Lower leg skin (tissue), 3 donors: ENCODE data around the gene KCNG4.

ENCODE experiments used
- POLR2A ChIP-seq, 2 donors: fragments of 450-650 bp; IDR thresholded peaks; one replicate each; pipeline ENCODE4 v1.6.1; 2016 to 2017; ENCODE audit warnings: antibody characterized with exemption in 2 of 2, mild to moderate bottlenecking in 1 of 2, moderate library complexity in 1 of 2
- TF ChIP-seq, protein P1 (sequence below), 3 donors: fragments of 450-650 bp; IDR thresholded peaks; one replicate each; pipeline ENCODE4 v1.5.1; 2016; ENCODE audit warnings: antibody characterized with exemption in 3 of 3, mild to moderate bottlenecking in 3 of 3, moderate library complexity in 2 of 3

DNA sequence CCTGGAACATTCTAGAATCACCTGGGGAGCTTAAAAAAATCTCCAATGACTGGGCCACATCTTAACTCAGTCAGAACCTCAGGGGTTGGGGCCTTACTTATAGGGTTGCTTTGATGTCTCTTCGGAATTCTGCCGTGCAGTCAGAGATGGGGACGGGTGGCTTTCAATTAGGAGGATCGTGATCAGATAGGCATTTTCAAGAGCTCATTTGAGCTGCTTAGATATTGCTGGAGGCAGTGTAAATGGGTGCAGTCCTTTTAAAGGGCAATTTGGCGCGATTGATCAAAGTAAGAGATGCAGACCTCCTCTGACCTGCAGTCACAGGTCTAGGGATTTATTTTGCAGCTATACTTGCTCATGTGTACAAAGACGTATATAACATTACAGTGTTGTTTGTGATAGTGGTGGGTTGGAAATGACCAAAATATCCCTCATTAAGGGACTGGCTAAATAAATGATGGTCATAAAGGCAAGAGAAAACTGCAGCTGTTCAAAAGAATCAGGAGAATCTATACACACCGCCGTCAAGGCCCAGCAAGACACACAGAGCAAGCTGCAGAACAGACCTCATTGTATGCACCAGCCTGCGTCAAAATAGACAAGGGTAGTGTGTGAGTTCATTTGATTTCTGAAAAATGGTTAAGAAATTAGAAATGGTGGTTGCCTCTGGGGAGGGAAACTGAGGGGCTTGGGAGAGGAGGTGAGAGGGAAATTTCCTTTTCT, 6.3 kb upstream of the KCNG4 start:
- TF ChIP-seq, protein P1, sequence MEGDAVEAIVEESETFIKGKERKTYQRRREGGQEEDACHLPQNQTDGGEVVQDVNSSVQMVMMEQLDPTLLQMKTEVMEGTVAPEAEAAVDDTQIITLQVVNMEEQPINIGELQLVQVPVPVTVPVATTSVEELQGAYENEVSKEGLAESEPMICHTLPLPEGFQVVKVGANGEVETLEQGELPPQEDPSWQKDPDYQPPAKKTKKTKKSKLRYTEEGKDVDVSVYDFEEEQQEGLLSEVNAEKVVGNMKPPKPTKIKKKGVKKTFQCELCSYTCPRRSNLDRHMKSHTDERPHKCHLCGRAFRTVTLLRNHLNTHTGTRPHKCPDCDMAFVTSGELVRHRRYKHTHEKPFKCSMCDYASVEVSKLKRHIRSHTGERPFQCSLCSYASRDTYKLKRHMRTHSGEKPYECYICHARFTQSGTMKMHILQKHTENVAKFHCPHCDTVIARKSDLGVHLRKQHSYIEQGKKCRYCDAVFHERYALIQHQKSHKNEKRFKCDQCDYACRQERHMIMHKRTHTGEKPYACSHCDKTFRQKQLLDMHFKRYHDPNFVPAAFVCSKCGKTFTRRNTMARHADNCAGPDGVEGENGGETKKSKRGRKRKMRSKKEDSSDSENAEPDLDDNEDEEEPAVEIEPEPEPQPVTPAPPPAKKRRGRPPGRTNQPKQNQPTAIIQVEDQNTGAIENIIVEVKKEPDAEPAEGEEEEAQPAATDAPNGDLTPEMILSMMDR (IDR thresholded peaks at IDR 0.05) = no peak
- TF ChIP-seq POLR2A (IDR thresholded peaks at IDR 0.05) = no peak
